ENCODE measurements around the gene SLAMF7. TPM values are rescaled to one million over a fixed set of nuclear protein-coding genes. Genes with fewer than 3 reads are reported as not detected.
A peak's percentile ranks its signal among the peaks of the same experiment; 100 is the strongest.
"Not testable (repeated sequence)": the region's sequence is repeated elsewhere in the genome, so short reads cannot be mapped to it uniquely, and the experiment has no call there.

The SLAMF7 gene
- total and polyA plus RNA-seq, 5 experiments from 2014 or later = 3.8 to 102 (median 4.5) TPM

DNA sequence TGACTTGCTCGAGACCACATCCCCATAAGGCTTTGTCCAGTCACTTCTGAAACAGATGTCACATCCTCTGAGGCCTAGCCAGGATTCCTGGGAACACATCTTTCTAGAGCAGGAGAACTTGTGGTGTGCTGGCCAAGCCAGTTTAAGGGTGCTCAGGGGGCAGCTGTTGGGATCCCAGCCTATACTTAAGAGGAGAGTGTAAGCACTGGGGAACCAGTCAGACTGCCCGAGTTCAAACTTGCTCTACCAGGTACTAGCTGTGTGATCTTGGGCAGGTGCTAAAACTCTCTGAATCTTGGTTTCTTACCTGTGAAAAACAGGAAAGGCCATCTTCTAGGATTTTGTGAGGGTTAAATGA, 41.3 kb downstream of the SLAMF7 start:
- ATAC-seq = no peak
- Mint-ChIP-seq H3K4me3 (no peak overlapping the region), H3K27ac (no peak overlapping the region), H3K4me1 (peaks cover 6 to 39% (median 9%) of the 10 kb centered on the region in 4 donors), H3K36me3 (no peaks in the 10 kb centered on the region), H3K27me3 (no peaks in the 10 kb centered on the region), H3K9me3 (no peaks in the 10 kb centered on the region)
- POLR2A ChIA-PET = interaction anchor here (0.6 to 1.4 kb wide), 5 partner anchors 11 to 145 kb away, joined by 3 to 5 read pairs (median 3); partner anchors contain the start of gene LY9
- DNase-seq = no peak

DNA sequence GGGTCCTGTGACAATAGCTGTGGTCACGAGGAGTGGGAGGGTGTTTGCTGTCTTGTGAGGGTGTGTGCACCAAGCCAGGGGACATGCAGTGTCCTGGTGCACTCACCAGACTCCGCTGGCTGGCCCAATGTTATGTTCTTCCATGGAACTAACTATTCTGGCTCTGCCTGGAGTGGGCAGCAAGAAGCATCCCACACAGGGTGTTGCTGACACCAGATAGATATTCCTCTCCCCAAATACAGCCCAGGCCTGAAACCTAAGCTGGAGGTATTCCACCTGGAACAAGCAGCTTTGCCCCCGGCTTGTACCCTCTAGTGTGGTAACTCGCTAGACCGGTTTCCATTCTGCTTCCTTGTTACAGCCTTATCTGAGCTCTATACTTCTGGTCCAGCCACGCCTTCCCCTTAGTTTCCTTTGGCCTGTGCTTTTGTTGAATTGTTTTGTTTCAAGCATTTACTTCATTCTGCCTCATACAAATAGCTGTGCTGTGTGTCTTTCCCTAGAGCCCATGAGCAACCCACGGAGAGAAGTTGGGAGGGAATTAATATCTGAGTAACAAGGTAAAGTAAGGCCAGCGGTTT, 42.2 kb downstream of the SLAMF7 start:
- Mint-ChIP-seq H3K9me3 (no peaks in the 10 kb centered on the region), H3K27ac (peak overlapping the region in 1 of 10 donors; percentile 90), H3K27me3 (no peaks in the 10 kb centered on the region), H3K4me3 (no peak overlapping the region), H3K36me3 (no peaks in the 10 kb centered on the region), H3K4me1 (peaks cover 6 to 31% (median 9%) of the 10 kb centered on the region in 4 donors)
- ATAC-seq = no peak
- POLR2A ChIA-PET = interaction anchor here (0.5 to 1.2 kb wide), 4 partner anchors 12 to 65 kb away, joined by 3 to 4 read pairs (median 3); no protein-coding TSS in a partner anchor
- DNase-seq = no peak

DNA sequence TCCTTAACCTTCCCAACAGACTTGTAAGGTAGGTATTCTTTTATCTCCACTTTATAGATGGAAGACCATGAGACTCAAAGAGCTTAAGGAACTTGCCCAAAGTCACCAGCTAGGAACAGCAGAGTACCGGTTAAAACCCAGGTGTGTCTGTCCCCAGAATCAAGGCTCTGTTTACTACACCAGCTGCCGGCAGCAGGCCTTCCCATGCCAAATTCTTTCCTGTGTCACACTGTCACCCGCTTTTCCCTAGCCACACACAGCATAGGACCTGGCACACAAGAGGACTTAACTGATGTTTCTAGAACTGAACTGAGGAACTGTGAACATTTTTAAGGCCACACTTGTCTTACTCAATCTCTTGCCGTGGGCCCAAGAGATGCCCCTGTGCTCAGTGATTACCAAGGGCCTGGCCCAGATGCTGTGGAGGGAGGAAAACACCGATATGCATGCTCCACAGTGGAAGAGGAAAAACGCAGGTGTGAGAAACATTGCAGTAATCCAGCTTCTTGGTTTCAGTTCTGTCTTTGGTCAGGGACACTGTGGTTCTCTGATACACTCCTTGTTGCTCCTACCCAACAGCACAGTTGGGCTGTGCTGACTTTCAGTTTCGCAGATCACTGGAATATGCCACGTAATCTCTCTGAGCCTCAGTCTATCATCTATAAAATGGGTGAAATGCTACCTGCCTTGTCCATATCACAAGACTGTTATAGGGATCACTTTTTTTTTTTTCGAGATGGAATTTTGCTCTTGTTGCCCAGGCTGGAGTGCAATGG, 43.1 kb downstream of the SLAMF7 start:
- H3K4me3 Mint-ChIP-seq = peak overlapping the region in 3 of 10 donors; percentile 25 to 38 (median 25)
- peaks cover 6 to 26% (median 9%) of the 10 kb centered on the region in 4 donors for H3K4me1 Mint-ChIP-seq
- H3K9me3 Mint-ChIP-seq = no peaks in the 10 kb centered on the region
- peak overlapping the region in 2 of 10 donors; percentile 36 to 90 for H3K27ac Mint-ChIP-seq
- POLR2A ChIA-PET = interaction anchor here (0.5 to 0.9 kb wide), 2 partner anchors 17 to 64 kb away, joined by 3 to 4 read pairs; no protein-coding TSS in a partner anchor
- DNase-seq (no peak), ATAC-seq (peak in 1 of 2 donors; percentile 50)
- no peaks in the 10 kb centered on the region for H3K36me3 Mint-ChIP-seq
- H3K27me3 Mint-ChIP-seq = no peaks in the 10 kb centered on the region

DNA sequence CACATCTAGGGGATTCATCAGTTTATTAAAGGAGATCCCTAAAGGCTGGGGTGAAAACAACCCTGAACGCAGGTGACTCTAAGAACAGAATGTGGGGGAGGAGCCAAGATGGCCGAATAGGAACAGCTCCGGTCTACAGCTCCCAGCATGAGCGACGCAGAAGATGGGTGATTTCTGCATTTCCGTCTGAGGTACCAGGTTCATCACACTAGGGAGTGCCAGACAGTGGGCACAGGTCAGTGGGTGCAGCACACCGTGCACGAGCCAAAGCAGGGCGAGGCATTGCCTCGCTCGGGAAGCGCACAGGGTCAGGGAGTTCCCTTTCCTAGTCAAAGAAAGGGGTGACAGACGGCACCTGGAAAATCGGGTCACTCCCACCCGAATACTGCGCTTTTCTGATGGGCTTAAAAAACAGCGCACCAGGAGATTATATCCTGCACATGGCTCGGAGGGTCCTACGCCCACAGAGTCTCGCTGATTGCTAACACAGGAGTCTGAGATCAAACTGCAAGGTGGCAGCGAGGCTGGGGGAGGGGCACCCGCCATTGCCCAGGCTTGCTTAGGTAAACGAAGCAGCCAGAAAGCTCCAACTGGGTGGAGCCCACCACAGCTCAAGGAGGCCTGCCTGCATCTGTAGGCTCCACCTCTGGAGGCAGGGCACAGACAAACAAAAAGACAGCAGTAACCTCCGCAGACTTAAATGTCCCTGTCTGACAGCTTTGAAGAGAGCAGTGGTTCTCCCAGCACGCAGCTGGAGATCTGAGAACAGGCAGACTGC, 44.1 kb downstream of the SLAMF7 start:
- Mint-ChIP-seq H3K4me3 (peak overlapping the region in 1 of 10 donors; percentile 22), H3K4me1 (peaks cover 0 to 18% (median 4%) of the 10 kb centered on the region in 4 donors), H3K27ac (peak overlapping the region in 3 of 10 donors; percentile 52 to 90 (median 57))
- H3K9me3 Mint-ChIP-seq, H3K36me3 Mint-ChIP-seq, POLR2A ChIA-PET, H3K27me3 Mint-ChIP-seq, ATAC-seq: not testable (repeated sequence)
- DNase-seq = peak in 4 of 10 donors; percentile 20 to 38 (median 27)

DNA sequence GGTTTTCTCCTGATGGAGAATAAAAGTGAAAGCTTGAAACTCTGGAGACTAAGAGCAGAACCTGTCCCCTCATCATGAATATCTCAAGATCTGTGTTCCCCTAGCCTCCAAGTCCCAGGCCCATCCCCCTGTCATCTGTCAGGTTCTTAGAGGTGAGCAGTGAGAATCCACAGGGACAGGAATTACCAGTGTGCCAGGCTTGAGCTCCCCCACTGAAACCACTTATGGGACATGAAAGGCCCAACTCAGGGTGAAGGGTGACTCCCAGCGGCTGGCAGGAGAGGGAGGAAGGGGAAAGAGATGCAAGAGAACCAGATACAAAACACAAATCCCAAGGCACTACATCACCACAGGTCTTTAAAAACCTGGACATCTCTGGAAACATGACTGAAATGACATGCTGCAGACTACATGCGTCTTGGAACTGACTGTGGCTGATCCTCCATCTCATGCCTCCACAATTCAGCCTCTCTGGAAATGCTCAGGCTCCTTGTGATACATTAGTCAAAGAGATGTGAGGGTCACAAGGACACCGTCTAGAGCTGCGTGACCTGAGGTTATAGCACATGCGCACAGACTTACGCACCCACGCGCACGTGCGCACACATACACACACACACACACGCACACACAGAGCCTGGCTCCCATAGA, 50.1 kb downstream of the SLAMF7 start:
- POLR2A ChIA-PET = no interaction called here
- peak overlapping the region in 1 of 10 donors; percentile 50 for H3K4me3 Mint-ChIP-seq
- ATAC-seq (no peak), DNase-seq (no peak)
- no peaks in the 10 kb centered on the region for H3K36me3 Mint-ChIP-seq
- H3K27me3 Mint-ChIP-seq = no peaks in the 10 kb centered on the region
- H3K4me1 Mint-ChIP-seq = peaks cover 2 to 22% (median 8%) of the 10 kb centered on the region in 4 donors
- peak overlapping the region in 3 of 10 donors; percentile 4 to 93 (median 64) for H3K27ac Mint-ChIP-seq
- no peaks in the 10 kb centered on the region for H3K9me3 Mint-ChIP-seq

DNA sequence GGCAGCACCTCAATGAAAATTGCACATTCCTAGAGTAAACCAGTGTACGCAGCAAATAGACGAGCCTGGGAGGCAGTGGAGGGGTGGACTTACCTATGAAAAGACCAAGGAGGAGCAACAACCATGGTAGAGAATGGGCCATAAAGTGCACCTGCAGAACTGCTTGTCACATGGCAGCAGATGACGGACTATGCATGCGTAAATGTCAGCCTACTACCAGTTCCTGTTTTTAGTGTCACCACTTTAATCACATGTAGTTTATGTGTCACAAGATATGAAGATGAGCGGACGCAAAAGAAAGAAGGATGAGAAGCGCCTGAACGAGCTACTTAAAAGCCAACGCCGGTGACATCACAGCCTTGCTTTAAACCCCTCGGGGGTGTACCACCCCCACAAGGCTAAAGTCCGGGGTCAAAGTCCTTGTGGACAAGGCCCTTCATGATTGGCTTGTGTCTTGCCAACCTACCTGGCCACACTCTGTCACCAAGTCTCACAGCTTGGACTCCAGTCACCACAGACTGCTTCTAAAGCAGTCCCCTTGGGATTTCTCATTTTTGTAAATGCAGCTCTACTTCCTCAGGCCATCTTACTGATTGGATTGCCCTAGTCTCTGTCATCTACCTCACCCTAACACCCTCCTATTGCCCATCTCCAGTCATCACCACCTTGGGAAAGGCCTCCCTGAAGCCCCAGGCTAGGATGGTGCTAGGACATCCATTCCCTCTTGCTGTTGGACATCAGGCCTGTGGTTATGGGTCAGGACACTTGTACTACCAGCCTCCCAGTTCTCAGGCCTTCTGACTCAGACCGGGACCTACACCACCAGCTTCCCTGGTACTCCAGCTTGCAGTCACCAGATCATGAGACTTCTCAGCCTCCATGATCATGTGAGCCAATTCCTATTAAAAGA, 50.9 kb downstream of the SLAMF7 start:
- peaks cover 2 to 29% (median 14%) of the 10 kb centered on the region in 4 donors for H3K4me1 Mint-ChIP-seq
- H3K27ac Mint-ChIP-seq = peak overlapping the region in 5 of 10 donors; percentile 5 to 93 (median 48)

DNA sequence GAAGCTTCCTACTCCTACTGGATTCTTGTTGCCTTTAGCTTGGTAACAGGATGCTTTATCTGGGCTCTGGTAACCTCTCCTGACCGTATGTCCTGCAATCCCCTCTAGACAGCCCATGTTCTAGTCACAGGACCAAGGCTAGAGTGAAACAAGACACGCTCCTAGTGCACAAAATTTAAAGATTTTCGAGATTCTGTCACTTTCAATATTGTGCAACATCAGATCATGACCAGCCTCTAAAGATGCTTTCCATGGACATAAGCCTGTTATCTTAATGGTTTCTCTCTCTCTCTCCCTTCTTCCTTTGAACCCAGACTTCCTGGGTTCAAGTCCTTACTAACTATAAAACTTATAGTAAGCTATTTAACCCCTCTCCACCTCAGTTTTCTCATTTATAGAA, 55.3 kb downstream of the SLAMF7 start:
- H3K9me3 Mint-ChIP-seq = no peaks in the 10 kb centered on the region
- H3K27ac Mint-ChIP-seq = peak overlapping the region; percentile 31 to 99 (median 93)
- no peaks in the 10 kb centered on the region for H3K27me3 Mint-ChIP-seq
- H3K4me1 Mint-ChIP-seq = peaks cover 16 to 68% (median 35%) of the 10 kb centered on the region in 4 donors
- ATAC-seq = no peak
- H3K36me3 Mint-ChIP-seq = peaks cover 2 to 15% (median 8%) of the 10 kb centered on the region in 3 donors
- peak overlapping the region in 1 of 10 donors; percentile 21 for H3K4me3 Mint-ChIP-seq
- DNase-seq = no peak
- POLR2A ChIA-PET = interaction anchor here (1.3 to 5.3 kb wide), 3 partner anchors 13 to 83 kb away, joined by 5 to 41 read pairs (median 10); partner anchors contain the start of gene CD48

More for the DNA sequence above, 50.9 kb downstream of the SLAMF7 start:
- Mint-ChIP-seq H3K4me3 (peak overlapping the region in 1 of 10 donors; percentile 53), H3K36me3 (no peaks in the 10 kb centered on the region), H3K27me3 (no peaks in the 10 kb centered on the region), H3K9me3 (no peaks in the 10 kb centered on the region)
- ATAC-seq (peak in 1 of 2 donors; percentile 66), DNase-seq (peak in 2 of 10 donors; percentile 47 to 67)
- POLR2A ChIA-PET = no interaction called here

DNA sequence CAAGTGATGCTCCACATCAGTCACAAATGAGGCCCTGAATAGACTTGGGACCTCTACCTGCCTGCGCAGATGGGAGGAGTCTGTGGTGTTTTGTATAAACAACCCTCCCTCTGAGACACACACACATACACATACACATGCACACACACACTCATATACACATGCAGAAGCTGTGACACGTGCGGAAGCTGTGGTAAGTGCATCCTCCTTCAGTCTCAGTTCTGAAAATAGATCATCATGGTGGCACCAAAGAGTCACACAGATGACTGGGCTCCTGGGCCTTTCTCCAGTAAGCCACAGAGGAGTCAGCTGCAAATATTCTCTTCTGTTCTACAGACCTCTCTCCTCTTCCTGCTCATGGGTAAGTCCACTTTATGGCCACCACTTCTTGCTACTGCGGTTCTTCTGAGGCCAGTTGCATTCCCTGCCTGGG, 56.9 kb downstream of the SLAMF7 start, which contains the start of gene LY9:
TSS of gene LY9 (plus strand) at position 224 of the 433 bp plus-strand sequence. CDS start at position 238, 14 bp downstream.
- peak; percentile 86 to 92 for ATAC-seq
- Mint-ChIP-seq H3K4me3 (peak within 1 kb of the TSS; percentile 86 to 99 (median 96)), H3K27ac (peak within 1 kb of the TSS; percentile 92 to 99 (median 98)), H3K9me3 (no peaks in the 10 kb centered on the region), H3K4me1 (peaks cover 26 to 68% (median 42%) of the 10 kb centered on the region in 4 donors), H3K27me3 (no peaks in the 10 kb centered on the region), H3K36me3 (peaks cover 14 to 25% (median 17%) of the 10 kb centered on the region in 3 donors)
- POLR2A ChIA-PET = interaction anchor here (0.5 to 6.1 kb wide), 16 partner anchors 11 to 510 kb away, joined by 3 to 65 read pairs (median 4); partner anchors contain the start of genes CD48, DEDD, F11R and USF1
- DNase-seq = peak; percentile 47 to 95 (median 86)

DNA sequence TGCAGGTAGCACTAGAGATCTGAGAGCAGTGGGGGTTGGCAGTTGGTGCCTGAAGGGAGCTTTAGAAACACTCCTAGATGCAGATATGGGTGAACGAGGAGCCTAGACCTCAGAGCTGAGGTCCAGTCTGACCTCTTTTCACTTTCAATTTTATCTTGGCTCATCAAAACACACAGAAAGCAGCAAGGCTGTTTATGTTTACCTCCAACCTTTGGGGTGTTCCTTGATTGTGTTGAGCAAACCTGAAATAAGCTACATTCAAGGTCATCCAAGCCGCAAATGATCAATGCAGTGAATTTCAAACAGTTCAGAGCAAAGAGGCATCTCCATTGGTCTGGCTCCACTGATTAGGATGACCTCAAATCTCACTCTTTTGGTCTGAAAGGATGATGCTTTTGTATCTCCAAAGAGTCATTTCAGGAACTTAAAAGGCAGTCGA, 58.2 kb downstream of the SLAMF7 start:
- Mint-ChIP-seq H3K36me3 (peaks cover 14 to 32% (median 25%) of the 10 kb centered on the region in 3 donors), H3K9me3 (no peaks in the 10 kb centered on the region), H3K4me3 (peak overlapping the region; percentile 86 to 99 (median 96)), H3K27me3 (no peaks in the 10 kb centered on the region), H3K27ac (peak overlapping the region; percentile 92 to 99 (median 98)), H3K4me1 (peaks cover 33 to 73% (median 51%) of the 10 kb centered on the region in 4 donors)
- ATAC-seq (no peak), DNase-seq (peak in 1 of 10 donors; percentile 10)
- POLR2A ChIA-PET = interaction anchor here (0.7 to 6.1 kb wide), 15 partner anchors 10 to 249 kb away, joined by 3 to 65 read pairs (median 5); partner anchors contain the start of genes CD48, F11R, TSTD1 and USF1

DNA sequence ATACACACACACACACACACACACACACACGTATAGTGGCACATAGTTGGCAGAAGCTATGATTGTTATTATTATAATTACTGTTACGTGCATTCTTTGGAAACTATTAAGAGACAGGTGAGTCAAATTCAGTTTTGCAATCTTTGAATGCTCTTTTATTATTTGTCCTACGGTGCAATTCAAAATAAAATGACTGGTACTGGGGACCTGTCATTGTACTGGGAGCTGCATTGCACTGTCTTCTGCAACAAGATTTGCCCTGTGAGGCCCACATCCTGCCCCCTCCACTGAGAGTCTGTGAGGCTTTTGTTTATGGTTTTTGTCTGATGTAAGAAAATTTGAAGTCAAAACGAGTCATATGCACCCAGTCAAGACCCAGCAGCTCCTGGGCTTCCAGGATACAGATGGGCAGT, 58.8 kb downstream of the SLAMF7 start:
- peak overlapping the region; percentile 92 to 99 (median 98) for H3K27ac Mint-ChIP-seq
- peak overlapping the region; percentile 86 to 99 (median 96) for H3K4me3 Mint-ChIP-seq
- H3K9me3 Mint-ChIP-seq = no peaks in the 10 kb centered on the region
- ATAC-seq = peak; percentile 44 to 52
- H3K36me3 Mint-ChIP-seq = peaks cover 19 to 36% (median 30%) of the 10 kb centered on the region in 3 donors
- H3K4me1 Mint-ChIP-seq = peaks cover 36 to 77% (median 56%) of the 10 kb centered on the region in 4 donors
- H3K27me3 Mint-ChIP-seq = no peaks in the 10 kb centered on the region
- peak; percentile 29 to 83 (median 64) for DNase-seq
- POLR2A ChIA-PET = interaction anchor here (0.5 to 6.1 kb wide), 20 partner anchors 9 to 272 kb away, joined by 3 to 65 read pairs (median 4); partner anchors contain the start of genes ARHGAP30, CD48, TSTD1 and USF1

Data from naive thymus-derived CD8-positive, alpha-beta T cell (primary cell).